Skeletal muscle cell (primary cell): ENCODE data around the gene TEX264.
"Not testable (repeated sequence)": the region's sequence is repeated elsewhere in the genome, so short reads cannot be mapped to it uniquely, and the experiment has no call there.

Experiments
- DNase-seq: peaks from one replicate; pipeline ENCODE4 v3.0.0-alpha.2; 2010; ENCODE audit warnings: low read depth
- H3K4me3 ChIP-seq: 2 replicates; pipeline ENCODE4 v1.5.1; 2011; ENCODE audit warnings: low read depth, mild to moderate bottlenecking, control low read depth, low read length, moderate library complexity

The TEX264 gene

DNA sequence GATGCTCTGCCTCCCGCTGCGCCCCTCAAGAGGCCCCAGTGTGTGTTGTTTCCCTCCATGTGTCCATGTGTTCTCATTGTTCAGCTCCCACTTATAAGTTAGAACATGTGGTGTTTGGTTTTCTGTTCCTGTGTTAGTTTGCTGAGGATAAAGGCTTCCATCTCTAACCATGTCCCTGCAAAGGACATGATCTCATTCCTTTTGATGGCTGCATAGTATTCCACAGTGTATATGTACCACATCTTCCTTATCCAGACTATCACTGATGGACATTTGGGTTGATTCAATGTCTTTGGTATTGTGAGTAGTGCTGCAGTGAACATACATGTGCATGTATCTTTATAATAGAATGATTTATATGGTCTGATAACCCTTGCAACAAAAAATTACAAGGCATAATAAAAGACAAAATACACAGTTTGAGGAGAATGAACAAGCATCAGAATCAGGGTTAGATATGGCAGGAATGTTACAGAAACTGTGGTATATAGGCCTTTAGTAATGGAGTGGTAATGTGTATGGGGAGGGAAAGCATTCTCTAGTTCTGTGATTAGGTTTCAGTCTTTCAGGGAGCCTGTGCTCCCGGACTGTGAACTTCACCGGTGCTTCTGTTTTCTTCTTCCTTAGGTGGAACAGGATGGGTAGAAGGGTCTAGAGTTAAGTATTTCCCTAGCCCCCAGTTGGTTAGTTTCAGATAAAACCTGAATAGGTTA is 63.0 kb downstream of the TEX264 start:
- DNase-seq, result no peak
- H3K4me3 ChIP-seq, result no peak overlapping the region

DNA sequence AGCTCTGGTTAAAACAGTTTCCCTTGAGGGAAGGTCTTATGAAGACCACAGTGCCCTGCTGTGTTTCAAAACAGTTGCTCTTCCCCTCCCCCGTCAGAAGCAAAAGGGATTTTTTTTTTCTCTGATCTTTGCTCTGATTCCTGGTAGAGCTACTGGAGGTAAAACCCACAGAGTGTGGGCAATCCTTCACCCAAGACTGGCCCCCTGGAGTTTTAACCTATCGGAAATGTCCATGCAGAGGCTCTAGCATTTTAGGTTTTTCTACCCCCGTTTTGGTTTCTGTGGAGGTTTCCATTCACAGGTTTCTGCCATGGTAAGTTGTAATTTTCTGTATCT is 63.5 kb downstream of the TEX264 start:
- H3K4me3 ChIP-seq, result no peak overlapping the region
- DNase-seq, result no peak

DNA sequence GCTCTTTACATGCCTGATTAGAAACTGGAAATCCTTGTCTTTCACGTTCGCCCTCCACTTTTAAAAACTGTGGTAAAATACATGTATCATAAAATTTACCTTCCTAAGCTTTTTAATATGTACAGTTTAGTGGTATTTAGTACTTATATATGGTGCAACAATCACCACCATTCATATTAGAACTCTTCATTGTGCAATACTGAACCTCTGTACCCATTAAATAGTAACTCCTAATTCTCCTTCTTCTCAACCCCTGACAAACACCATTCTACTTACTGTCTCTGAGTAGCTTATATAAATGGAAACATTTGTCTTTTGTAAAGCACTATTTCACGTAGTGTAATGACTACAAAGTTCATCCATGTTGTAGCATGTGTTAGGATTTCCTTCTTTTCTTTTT is 64.0 kb downstream of the TEX264 start:
- no peak for DNase-seq
- no peak overlapping the region for H3K4me3 ChIP-seq

DNA sequence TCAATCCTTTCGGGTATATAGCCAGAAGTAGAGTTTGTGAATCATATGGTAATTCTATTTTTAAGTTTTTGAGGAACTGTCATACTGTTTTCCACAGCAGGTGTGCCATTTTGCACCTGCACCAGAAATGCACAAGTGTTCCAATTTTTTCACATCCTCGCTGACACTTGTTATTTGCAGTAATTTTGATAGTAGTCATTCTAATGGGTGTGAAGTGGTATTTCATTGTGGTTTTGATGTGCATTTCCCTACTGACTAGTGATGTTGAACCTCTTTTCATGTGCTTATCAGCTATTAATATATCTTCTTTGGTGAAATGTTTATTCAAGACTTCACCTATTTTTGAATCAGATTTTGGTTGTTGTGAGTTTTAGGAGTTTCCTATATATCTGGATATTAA is 64.9 kb downstream of the TEX264 start:
- no peak for DNase-seq
- H3K4me3 ChIP-seq, result no peak overlapping the region

DNA sequence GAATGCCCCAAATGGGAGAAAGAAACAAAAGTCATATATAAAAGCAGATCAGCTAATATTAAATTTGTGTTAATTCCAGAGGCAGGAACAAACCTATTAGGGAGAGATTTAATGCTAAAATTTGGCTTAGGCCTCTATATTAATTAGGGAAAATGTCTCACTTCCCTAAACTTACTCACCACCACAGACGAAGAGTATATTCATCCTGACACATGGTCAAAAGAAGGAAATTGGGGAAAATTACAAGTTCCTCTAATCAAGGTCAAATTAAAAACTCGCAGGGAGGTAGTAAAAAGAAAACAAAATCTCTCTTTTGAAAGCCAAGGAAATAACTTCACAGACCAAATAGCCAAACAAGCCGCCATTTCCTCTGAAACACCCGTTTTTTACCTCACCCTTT is 68.1 kb downstream of the TEX264 start:
- H3K4me3 ChIP-seq, result no peak overlapping the region
- DNase-seq, result no peak

DNA sequence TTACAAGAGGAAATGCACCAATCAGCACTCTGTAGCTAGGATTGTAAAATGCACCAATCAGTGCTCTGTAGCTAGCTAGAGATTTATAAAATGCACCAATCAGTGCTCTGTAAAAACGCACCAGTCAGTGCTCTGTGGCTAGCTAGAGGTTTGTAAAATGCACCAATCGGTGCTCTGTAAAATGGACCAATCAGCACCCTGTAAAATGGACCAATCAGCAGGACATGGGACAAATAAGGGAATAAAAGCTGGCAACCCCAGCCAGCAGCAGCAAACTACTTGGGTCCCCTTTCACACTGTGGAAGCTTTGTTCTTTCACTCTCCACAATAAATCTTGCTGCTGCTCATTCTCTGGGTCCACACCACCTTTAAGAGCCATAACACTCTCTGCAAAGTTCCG is 71.3 kb downstream of the TEX264 start:
- not testable (repeated sequence) for H3K4me3 ChIP-seq, DNase-seq

DNA sequence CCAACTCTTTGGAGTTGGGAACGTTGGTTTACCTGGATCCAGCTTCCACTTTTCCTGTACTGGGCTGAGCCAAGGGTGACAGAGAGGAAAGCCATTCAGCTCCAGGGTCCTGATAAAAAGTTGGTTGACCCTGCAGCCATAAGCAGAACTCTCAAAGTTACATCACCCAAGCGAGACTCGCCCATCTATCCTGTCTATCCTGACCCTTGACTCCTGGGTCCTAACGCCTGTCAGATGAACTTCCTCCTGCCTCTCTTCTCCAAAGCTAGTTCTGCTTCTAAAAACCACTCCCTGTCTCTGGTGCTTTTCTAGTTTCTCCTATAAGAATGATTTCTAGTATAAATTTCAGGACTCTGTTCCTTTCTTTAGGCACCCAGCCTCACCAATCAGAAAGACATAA is 71.9 kb downstream of the TEX264 start:
- DNase-seq, result not testable (repeated sequence)

DNA sequence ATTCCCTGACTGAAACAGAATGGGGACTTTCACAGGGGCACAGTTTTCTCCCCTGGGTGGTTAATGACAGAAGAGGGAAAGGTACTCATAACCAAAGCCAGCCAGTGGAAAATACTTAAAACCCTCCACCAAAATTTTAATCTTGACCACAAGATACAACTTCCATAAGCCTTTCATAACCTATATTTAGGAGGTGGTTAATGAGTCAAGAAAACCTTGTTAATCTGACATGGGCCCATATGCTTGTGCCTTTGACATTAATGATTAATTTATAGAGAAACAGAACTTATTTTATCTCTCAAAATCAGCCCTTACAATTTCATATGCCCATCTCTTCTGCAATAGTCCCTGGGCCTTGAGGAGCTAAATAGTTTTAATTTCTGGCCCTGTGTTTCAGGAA is 76.8 kb downstream of the TEX264 start:
- H3K4me3 ChIP-seq, result no peak overlapping the region
- DNase-seq, result no peak

More for the DNA sequence above, 71.9 kb downstream of the TEX264 start:
- H3K4me3 ChIP-seq, result not testable (repeated sequence)

DNA sequence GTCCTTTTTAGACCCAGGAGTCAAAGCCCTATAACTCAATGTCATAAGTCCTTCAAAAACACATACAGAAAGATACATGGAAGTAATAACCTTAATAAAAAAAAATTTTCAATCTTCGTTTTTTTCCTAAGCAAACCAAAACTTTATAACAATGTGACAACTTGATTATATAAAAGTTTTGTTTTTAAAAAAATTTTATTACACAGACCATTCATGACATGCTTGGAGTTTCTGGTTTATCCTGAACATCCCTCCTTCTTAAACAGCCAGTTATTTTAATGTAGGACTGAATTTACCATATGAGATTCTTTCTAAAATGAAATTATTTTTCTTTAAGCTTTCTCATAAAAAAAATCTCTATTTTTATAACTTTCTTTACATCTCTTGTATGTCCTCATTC is 77.3 kb downstream of the TEX264 start:
- no peak for DNase-seq

DNA sequence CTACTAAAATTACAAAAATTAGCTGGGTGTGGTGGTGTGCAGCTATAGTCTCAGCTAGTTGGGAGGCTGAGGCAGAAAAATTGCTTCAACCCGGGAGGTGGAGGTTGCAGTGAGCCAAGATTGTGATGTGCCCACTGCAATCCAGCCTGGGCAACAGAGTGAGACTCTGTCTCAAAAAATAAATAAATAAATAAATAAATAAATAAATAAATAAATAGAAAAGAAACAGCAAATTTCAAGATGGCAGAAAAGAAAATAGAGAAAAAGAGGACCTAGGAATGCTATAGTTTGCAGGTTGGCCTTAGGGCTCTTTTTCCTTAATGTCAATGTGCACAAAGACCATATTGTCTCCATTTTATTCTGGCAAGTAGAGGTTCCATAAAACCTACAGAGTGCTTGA is 79.8 kb downstream of the TEX264 start:
- H3K4me3 ChIP-seq, result no peak overlapping the region
- DNase-seq, result no peak

More for the DNA sequence above, 77.3 kb downstream of the TEX264 start:
- H3K4me3 ChIP-seq, result no peak overlapping the region

DNA sequence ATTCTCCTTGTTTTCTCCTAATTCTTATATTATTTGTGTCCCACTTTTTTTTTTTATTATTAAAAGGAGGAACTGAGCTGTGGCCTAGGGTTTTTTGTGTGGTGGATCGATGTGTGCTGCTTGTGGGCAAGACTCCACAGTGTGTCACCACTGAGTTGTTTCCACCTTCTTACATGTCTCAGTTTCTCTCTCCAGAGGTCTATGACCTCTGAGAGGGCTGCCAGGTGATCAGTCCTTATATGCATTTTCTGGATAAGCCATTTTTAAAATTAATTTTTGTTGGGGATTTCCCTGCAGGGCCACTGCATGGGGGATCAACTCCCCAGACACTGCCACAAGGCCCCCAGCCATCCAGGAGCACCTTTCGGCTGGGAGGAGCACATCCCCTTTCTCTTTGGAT is 80.2 kb downstream of the TEX264 start:
- no peak overlapping the region for H3K4me3 ChIP-seq
- no peak for DNase-seq
